GM12874 (cell line): ENCODE data around the gene PLEKHA8.

Source experiments
- CTCF ChIP-seq: IDR thresholded peaks from 2 replicates; pipeline ENCODE4 v1.5.1; 2011; ENCODE audit warnings: low read depth, mild to moderate bottlenecking, control low read depth, low read length, moderate library complexity; ENCODE audit not compliant: insufficient read depth

Gene PLEKHA8

GRCh38 chr7:30119890-30120577 is 91.8 kb downstream of the PLEKHA8 start:
- no peak for TF ChIP-seq CTCF

GRCh38 chr7:30133736-30134610 is 105.8 kb downstream of the PLEKHA8 start:
- no peak for TF ChIP-seq CTCF

- no peak for TF ChIP-seq CTCF
These were observed 106.5 kb downstream of the PLEKHA8 start, which contains the start of gene MTURN for GRCh38 chr7:30134611-30135300. TSS of gene MTURN (plus strand) at chr7:30134986. CDS start at chr7:30135137, 151 bp downstream.

GRCh38 chr7:30135301-30136116 is 107.3 kb downstream of the PLEKHA8 start:
- TF ChIP-seq CTCF, result no peak

GRCh38 chr7:30136117-30136731 is 108.0 kb downstream of the PLEKHA8 start:
- TF ChIP-seq CTCF, result no peak

- TF ChIP-seq CTCF, result no peak
These were observed 108.7 kb downstream of the PLEKHA8 start for GRCh38 chr7:30136743-30137485.
